ENCODE measurements around the gene CD33.
"Not testable (repeated sequence)": the region's sequence is repeated elsewhere in the genome, so short reads cannot be mapped to it uniquely, and the experiment has no call there.

Gene CD33

DNA sequence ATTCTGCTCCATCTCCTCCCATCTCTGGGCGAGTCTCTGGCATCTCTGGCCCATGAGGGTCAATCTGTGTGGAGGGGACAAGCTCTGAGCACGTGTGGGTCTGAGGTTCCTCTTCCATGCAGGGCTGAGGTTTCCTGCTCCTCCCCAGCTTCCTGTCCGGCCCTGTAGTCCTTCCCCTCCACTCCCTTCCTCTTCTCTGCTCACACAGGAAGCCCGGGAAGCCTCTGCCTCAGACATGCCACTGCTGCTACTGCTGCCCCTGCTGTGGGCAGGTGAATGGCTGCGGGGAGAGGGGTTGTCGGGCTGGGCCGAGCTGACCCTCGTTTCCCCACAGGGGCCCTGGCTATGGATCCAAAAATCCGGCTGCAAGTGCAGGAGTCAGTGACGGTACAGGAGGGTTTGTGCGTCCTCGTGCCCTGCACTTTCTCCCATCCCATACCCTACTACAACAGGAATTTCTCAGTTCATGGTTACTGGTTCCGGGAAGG, 14.0 kb upstream of the CD33 start:
- DNase-seq, result not testable (repeated sequence)

DNA sequence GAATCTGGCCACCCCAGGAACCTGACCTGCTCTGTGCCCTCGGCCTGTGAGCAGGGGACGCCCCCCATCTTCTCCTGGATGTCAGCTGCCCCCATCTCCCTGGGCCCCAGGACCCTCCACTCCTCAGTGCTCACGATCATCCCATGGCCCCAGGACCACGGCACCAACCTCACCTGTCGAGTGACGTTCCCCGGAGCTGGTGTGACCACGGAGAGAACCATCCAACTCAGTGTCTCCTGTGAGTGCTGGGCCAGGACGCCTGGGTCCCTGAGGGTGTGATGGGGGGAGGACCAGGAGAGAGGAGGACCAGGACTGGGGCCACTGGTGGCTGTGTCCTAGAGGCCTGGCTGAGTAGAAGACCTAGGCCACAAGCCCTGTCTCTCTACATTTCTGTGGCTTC, 13.0 kb upstream of the CD33 start:
- DNase-seq, result no peak

- DNase-seq, result no peak
These were observed 5.6 kb upstream of the CD33 start for GRCh38 chr19:51219307-51219706.

DNA sequence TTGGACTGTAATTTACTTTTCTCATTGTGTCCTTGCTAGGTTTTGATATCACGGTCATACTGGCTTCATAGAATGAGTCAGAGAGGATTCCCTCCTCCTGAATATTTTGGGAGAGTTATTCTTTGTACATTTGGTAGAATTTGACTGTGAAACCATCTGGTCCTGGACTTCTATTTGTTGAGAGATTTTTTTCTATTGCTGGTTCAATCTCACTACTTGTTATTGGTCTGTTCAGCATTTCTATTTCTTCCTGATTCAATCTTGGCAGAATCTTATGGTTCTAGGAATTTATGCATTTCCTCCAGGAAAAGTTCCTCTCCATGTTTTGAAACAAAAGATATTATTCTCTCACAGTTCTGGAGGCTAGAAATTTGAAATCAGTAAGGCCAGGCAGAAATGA, 4.9 kb upstream of the CD33 start:
- no peak for DNase-seq

DNA sequence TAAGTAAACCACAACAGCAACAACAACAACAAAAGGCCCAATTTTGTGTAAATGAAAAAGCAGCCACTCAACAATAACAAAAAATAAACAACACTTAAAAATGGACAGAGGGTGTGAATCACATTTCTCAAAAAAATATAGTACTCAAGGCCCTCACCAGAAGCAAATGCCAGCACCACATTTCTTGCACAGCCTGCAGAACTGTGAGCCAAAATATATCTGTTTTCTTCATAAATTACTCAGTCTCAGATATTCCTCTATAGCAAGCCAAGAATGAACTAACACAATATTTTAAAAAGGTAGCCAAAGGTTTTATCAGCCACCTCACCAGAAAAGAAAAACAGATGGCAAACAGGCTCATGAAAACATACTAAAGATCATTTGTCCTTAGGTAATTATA, 3.9 kb upstream of the CD33 start:
- no peak for DNase-seq

DNA sequence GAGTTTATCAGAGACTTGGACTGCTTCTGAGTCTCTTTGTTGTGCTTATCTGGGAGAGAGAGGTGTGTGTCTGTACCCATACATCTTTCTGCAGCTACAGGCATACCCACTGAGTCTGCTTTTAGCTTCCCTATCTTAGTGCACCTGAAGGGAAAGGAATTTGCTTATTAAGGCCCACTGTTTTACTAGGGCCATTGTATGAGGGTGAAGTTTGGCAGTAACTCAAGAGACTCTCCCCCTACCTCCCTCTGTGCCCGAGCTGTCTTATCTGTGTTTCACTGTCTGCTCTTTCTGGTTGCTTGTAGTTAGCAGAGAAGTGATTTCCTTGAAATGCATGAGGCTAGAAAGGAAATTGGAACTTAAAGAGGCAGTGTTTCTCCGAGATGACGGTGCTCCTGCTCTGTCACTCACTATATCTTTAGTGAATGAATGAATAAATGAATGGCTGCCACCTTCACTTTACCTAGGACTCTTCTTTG, 678 bp upstream of the CD33 start:
- no peak for DNase-seq

DNA sequence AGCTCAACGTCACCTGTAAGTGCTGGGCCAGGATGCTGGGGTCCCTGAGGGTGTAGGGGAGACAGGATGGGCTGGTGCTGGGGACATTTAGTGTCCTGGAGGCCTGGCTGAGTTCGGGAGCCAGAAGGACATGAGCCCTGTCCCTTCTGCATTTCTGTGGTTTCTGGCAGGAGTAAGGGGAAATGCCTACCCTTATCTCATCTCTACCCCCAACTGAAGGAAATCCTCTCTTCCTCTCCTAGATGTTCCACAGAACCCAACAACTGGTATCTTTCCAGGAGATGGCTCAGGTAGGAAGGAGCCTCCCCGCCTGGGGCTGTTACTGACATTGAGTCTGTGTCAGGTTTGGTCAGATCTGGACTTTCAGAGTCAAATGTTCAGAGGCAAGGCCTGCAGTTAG, 1.2 kb downstream of the CD33 start:
- DNase-seq, result no peak

DNA sequence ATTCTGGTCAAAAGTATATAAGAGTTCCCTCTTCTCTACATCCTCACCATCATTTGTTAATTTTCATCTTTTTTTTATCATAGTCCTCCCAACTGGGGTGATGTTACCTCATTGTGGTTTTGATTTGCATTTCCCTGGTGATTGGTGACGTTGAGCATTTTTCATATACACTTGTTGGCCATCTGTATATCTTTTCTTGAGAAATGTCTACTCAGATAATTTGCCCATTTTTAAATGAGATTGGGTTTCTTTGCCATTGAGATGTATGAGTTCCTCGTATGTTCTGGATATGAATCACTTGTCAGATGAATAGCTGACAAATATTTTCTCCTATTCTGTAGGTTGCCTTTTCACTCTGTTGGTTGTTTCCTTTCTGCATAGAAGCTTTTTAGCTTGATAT, 2.4 kb downstream of the CD33 start:
- DNase-seq, result no peak

DNA sequence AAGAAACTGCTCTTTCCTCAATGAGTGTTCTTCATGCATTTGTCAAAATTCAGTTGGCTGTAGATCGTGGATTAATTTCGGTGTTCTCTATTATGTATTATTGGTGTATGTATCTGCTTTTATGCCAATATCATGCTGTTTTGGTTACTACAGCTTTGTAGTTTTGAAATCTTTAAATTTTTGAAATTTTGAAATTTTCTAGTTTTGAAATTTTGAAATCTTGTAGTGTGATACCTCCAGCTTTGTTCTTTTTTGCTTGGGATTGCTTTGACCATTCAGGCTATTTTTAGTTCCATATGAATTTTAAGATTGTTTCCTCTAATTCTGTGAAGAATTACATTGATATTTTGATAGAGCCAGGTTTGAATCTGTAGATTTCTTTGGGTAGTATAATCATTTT, 3.1 kb downstream of the CD33 start:
- no peak for DNase-seq

- DNase-seq, result no peak
These were observed 16.0 kb downstream of the CD33 start for GRCh38 chr19:51240866-51241265.

DNA sequence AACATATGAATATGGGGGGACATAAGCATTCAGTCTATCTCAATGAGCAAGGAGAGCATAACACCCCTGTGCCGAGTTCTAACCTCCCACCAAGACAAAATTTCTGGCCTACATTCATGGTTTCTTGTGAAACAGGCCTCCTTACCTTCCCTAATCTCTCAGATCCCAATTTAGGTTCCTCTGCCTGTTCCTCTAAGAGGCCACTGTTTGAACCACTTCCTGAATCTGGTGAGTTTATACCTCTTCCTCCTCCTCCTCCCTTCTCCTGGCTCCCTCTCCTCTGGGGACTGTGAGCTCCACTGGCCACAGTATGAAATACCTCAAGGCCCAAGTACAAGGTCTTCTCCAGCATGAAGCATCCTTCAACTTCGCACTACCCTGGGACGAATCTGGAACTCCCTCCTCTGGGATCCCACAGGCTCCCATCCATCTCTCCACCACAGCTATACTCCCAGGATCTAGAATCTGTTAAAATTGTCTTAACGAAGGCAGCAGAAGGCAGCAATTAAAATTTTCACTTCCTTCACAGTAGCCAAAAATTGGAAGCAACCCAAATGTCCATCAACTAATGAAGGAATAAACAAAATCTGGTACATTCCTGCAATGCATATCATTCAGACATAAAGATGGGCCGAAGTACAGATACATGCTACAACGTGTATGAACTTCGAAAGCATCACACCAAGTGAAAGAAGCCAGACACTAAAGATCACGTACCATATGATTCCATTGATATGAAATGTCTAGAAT, 18.2 kb downstream of the CD33 start:
- no peak for DNase-seq

- no peak for DNase-seq
These were observed 21.3 kb downstream of the CD33 start for GRCh38 chr19:51246164-51246552.

- DNase-seq, result no peak
These were observed 23.2 kb downstream of the CD33 start for GRCh38 chr19:51247972-51248590.

GRCh38 chr19:51250786-51251467, 26.0 kb downstream of the CD33 start, which contains the start of gene SIGLECL1:
TSS of gene SIGLECL1 (plus strand) at chr19:51251080. CDS start at chr19:51264073, 12,993 bp downstream.
- DNase-seq, result no peak

- no peak for DNase-seq
These were observed 26.6 kb downstream of the CD33 start for GRCh38 chr19:51251468-51251820.

DNA sequence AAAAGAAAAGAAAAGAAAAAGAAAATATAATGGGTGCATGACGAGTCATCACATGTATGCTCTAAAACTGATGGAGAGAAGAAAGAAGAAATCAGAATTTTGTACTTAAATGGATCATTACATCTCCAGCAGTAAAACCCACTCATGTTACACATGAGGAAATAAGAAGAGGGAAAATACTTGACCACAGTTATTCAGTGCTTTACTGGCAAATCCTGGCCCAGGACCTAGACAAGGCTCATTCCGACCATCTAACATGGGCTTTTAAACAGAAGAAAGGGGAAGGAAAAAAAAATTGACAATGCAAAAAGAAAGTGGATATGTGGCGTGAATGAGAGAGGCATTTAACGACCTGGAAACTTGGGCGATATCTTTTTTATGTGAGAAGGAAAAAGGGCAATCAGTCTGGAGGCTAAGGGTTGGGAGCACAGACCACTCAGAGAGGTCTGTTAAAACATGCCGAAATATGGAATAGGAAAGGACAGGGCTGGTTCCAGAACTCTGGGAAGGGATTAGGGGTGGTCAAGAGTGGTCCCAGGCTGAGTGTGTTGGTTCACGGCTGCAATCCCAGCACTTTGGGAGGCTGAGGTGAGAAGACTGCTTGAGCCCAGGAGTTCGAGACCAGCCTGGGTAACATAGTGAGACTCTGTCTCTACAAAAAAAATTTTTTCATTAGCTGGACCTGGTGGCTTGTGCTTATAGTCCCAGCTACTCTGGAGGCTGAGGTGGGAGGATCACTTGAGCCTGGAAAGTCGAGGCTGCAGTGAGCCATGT, 27.6 kb downstream of the CD33 start:
- DNase-seq, result no peak

- DNase-seq, result no peak
These were observed 28.4 kb downstream of the CD33 start for GRCh38 chr19:51253088-51253806.

DNA sequence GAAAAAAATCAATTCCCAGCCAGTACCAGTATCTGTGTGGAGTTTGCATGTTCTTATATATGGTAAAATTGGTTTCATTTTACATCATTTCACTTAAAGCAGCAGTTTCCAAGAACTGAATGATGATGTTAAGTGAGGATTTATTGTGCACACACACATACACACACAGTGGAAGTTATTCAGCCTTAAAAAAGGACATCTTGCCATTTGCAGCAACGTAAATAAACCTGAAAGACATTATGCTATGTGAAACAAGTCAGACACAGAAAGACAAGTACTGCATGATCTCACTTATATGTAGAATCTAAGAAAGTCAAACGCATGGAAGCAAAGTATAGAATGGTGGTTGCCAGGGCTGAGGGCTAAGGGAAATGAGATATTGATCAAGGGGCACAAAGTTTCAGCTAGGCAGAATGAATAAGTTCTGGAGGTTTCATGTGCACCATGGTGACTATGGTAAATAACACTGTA, 31.3 kb downstream of the CD33 start:
- no peak for DNase-seq

- DNase-seq, result no peak
These were observed 32.6 kb downstream of the CD33 start for GRCh38 chr19:51257471-51257870.

GRCh38 chr19:51258165-51259160, 33.6 kb downstream of the CD33 start:
- no peak for DNase-seq
